Panc1 (cell line): ENCODE data around the gene ZNF584.

ENCODE experiments used
- POLR2AphosphoS5 ChIP-seq: IDR thresholded peaks from 2 replicates; pipeline ENCODE4 v1.6.1; 2012; ENCODE audit warnings: mild to moderate bottlenecking, low read depth, low read length, moderate library complexity
- TCF7L2 ChIP-seq: IDR thresholded peaks from 2 replicates; pipeline ENCODE4 v1.6.1; 2011; ENCODE audit warnings: mild to moderate bottlenecking, low read depth, low read length, inconsistent platforms
- TF ChIP-seq, protein P1 (sequence below), 2 experiments: IDR thresholded peaks; 2 replicates each; pipeline ENCODE4 v1.6.1; 2011 to 2012; ENCODE audit warnings: low read depth in 2 of 2, control low read depth in 1 of 2, low read length in 1 of 2, mild to moderate bottlenecking in 1 of 2, moderate library complexity in 1 of 2; ENCODE audit not compliant: insufficient read depth in 1 of 2
- TF ChIP-seq, protein P2 (sequence below): fragments of 450-650 bp; IDR thresholded peaks from 2 replicates; pipeline ENCODE4 v1.5.1; 2017; ENCODE audit warnings: mild to moderate bottlenecking

DNA sequence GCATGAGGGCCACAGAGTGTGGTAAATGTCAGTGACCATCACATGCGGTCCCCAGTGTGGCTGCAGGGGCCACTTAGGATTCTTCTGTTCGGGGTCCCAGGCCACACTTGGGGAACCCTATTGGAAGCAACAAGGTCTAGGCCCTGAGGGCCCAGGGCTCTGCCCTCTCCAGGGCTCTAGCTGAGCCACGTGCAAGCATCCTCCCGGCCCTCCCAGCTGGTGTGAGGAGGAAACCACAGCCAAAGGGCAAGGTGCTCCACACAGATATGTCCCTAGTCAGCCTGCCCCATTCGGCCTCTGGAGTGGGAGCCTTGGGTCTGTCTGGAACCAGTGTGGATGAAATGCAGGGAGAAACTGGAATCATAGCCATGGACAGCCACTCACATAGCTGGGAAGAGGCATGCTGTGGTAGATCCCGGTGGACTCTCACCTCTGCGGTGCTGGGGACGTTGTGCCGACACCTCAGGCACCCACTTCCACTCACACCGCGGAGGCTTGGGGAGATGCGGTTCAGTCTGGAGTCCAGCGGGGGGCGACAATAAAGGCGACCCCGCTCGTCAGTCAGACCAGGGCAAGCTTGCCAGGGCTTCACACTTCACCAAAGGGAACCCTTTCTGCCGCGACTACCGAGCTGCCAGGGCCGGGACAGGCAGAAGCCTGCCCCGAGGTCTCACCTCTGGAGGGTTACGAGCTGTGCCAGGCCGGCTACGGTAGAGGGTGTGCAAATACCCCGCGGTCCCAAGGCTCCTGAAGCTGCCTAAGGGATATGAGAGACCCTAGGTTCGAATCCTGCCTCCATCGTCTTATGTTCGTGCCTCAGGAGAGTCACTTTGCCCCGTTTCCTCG, 41.6 kb upstream of the ZNF584 start:
- TF ChIP-seq, protein P1, sequence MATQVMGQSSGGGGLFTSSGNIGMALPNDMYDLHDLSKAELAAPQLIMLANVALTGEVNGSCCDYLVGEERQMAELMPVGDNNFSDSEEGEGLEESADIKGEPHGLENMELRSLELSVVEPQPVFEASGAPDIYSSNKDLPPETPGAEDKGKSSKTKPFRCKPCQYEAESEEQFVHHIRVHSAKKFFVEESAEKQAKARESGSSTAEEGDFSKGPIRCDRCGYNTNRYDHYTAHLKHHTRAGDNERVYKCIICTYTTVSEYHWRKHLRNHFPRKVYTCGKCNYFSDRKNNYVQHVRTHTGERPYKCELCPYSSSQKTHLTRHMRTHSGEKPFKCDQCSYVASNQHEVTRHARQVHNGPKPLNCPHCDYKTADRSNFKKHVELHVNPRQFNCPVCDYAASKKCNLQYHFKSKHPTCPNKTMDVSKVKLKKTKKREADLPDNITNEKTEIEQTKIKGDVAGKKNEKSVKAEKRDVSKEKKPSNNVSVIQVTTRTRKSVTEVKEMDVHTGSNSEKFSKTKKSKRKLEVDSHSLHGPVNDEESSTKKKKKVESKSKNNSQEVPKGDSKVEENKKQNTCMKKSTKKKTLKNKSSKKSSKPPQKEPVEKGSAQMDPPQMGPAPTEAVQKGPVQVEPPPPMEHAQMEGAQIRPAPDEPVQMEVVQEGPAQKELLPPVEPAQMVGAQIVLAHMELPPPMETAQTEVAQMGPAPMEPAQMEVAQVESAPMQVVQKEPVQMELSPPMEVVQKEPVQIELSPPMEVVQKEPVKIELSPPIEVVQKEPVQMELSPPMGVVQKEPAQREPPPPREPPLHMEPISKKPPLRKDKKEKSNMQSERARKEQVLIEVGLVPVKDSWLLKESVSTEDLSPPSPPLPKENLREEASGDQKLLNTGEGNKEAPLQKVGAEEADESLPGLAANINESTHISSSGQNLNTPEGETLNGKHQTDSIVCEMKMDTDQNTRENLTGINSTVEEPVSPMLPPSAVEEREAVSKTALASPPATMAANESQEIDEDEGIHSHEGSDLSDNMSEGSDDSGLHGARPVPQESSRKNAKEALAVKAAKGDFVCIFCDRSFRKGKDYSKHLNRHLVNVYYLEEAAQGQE (IDR thresholded peaks at IDR 0.05; ENCODE audit: insufficient read depth in 1 of 2, low read depth in 2 of 2, low read length in 1 of 2), result no peak
- TF ChIP-seq, protein P2, sequence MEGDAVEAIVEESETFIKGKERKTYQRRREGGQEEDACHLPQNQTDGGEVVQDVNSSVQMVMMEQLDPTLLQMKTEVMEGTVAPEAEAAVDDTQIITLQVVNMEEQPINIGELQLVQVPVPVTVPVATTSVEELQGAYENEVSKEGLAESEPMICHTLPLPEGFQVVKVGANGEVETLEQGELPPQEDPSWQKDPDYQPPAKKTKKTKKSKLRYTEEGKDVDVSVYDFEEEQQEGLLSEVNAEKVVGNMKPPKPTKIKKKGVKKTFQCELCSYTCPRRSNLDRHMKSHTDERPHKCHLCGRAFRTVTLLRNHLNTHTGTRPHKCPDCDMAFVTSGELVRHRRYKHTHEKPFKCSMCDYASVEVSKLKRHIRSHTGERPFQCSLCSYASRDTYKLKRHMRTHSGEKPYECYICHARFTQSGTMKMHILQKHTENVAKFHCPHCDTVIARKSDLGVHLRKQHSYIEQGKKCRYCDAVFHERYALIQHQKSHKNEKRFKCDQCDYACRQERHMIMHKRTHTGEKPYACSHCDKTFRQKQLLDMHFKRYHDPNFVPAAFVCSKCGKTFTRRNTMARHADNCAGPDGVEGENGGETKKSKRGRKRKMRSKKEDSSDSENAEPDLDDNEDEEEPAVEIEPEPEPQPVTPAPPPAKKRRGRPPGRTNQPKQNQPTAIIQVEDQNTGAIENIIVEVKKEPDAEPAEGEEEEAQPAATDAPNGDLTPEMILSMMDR, result no peak
- TF ChIP-seq POLR2AphosphoS5 (no peak), TCF7L2 (no peak)
